Activated gamma-delta T cell treated with Interleukin-2 at 50 U/mL for 16 hours (primary cell): ENCODE data around the gene MAPKAP1.

Experiments
- DNase-seq: peaks from one replicate; pipeline ENCODE4 v3.0.0-alpha.2; 2020

The MAPKAP1 gene

DNA sequence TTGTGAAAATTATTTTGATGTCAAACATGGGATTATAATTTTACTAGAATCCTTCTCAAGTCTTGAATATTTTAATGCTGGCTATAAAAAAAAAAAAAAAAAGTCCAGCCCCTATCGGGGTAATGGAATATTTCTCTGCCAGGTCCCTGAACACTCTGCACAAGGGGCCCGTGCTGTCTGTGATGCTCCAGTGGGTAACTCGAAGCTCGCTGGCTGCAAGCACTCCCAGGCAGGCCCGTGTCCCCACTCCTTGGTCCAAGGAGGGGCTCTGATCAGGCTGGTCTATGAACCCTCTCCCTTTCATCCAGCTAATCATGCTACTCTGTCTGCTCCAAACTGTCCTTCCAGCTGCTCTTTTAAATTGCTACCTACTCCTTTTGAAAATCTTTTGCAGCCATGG is 264.6 kb downstream of the MAPKAP1 start:
- DNase-seq, result no peak

DNA sequence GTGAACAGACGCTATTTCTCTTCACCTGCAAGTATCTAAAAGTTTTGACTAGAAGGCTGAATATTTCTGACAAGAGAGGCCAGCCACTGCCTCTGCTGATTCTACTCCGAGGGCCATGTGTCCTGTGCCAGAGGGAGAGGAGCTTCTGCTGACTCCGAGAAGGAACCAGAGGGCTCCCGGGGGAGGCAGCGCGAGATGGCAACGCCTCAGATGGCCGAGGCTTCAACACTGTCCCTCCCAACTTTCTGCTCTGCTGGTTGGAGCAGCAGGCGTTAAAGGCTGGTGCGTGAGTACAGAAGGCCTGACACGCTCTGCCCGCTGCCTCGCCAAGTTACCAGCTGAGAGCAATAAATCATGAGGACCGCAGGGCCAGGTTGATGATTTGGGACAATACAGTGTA is 266.6 kb downstream of the MAPKAP1 start:
- no peak for DNase-seq

DNA sequence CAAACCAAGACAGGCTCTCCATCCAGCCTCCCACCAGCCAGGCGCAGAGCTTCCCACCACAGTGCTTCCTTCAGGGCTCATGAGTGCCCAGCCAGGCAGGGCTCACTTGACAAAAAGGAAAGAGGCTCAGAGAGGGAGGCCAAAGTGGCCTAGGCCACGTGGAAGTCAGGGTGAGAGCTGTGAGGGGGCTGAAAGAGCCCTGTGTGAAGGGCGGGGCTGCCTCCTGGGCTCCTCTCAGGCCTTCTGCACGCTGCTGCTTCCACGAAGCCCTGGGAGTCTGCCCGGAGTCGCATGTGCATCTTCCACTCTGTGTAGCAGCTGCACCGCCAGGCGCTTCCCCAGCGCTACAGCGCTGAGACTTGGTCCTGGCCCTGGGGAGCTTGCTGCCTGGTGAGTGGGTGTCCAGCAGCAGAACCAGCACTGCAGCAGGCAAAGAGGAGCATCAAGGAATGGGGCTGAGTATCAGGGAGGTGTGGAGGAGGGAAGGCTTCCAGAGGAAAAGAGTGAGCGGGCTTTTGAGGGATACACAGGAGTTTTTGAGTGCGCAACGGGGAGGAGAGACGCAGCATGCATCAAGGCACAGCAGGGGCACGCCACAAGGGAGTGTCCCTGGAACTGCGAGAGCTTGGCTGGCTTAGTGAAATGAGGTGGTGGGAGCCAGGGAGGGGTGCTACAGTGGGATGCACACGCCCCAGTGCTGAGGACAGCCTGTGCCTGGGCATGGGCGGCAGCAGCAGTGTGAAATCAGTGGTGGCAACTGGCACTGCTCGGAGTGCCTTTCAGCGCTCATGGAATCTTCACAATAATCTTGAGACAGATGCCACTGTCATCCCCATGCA is 267.4 kb downstream of the MAPKAP1 start:
- DNase-seq, result no peak

DNA sequence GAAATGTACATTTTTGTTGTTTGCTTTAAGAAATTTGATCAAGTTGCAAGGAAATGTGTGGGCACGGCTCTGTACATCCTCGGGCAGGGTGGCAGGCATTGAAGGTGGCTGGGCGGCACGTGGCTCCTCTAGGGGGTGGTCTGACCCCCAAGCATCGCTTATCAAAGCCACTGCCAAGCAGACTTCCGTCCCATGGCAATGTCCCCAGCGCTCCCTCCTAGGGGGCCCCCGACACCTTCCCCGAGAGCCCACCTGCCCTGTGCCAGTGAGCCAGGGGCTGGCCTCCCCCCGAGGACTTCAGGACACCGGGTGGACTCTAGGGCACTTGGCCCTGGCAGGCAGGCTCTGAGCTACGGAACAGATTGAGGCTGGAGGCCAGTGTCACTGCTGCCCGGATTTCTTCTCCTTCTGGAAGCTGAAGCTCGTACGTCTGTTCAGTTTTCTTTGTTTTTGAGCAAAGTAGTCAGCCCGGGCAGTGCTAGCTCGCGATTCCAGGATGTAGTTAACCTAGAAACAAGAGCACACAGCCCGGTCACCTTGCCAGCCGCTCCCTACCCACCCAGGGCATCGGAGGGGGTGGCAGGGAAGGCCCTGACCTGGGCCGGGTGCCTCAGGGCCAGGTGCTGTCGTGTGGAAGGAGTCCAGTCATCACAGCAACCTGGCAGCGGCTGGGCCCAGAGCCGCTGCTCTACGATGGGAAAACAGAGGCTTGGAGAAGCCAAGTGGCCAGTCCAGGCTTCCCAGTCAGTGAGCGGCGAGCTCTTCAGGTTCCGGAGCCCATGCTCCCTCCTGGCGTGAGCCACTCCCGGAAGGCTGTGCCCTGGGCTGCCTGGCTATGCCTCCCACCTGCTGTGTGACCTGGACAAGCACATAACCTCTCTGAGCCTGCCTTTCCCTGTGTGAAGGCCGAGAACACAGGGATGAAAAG is 268.2 kb downstream of the MAPKAP1 start:
- DNase-seq, result no peak

DNA sequence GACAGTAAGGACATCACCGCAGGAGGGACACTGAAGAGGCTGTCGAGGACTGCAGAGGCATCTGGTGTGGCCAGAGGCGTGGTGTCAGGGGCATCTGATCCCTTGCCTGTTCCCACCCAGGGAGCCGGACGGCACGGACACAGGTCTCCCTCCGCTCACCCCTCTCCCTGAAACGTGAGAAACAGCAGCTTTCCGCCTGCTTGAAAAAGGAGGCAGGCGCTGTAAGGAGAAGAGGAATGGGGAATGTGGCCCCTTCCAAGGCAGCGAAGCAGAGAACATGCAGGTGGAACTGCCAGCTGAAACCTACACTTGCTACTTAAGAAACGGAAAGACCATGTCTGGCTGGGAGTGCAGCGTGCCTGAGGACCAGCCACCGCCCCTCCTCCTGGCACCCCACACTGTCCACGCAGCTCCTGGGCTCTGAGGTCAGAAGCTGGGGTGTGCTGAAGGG is 269.2 kb downstream of the MAPKAP1 start:
- DNase-seq, result no peak

DNA sequence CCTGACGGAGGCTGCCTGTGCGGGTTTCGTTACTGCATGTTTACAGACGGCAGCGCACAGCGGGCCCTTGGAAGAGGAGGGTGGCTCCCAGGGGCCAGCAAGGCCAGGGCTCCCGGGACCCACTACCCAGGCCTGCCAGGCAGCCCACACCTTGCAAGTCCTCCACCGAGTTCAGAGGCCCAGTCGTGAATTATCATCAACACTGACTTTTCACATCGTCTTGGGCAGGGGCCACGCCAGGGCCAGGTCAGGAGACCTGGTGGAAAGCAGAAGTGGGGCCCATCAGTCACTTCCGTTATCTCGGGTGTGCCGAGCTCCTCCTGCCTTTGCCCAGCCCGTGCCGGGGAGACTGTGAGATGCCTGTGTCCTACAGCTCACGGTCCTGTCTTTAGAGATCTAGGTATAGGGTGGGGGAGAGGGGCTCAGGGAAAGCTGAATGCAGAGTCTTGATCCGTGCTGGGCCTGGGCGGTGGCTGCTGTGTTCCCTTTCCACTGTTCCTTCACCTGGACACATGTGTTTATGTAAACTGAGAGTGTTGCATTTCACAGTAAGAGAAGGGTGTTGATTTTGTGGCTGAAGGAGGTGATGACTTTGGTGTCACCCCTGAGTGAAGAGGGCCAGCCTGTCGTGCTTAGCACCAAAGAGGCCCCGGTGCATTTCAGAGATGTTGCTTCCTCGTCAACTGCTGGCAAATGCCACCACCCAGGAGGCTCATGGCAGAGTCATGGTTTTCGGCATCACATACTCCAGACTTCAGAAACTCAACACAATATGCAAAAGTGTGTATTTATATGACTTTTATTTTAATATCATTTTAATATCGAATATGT is 270.2 kb downstream of the MAPKAP1 start:
- no peak for DNase-seq

DNA sequence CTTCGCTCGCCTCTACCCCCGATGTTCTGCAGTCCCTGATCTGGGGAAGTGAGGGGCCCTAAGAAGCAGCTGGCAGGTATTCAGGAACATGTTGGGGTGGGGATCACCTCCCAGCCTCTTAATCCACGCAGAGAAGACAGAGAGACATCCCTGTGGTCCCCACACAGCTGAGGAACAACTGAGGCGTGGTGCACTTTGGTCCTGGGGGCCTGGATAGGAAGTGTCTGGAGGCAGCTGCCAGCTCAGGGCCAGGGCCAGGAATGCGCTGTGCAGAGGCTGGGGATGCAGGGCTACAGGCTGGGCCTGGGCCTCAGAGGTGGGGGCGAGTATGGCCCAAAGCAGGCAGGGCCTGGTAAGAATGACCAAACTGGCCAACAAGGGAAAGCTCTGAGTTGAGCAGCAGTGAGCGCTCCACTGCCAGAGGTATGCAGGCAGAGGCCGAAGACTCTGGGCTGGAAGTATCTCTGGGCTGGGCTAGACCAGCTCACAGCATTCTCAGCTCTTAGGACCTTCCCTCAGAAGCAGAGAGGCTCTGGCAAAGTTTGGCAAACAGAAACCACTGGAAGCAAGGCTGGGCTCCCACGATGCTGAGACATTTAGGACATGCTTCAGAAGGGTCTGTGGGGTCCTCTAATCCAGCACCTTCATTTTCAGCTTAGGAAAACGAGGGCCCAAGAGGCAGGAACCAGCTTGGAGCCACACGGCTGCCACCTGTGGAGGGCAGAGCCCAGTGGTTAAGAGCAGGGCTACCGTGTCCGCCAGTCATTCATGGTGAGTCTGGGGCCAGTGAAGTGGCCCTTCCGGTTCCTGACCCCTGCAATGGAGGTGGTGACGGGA is 271.0 kb downstream of the MAPKAP1 start:
- DNase-seq, result no peak

DNA sequence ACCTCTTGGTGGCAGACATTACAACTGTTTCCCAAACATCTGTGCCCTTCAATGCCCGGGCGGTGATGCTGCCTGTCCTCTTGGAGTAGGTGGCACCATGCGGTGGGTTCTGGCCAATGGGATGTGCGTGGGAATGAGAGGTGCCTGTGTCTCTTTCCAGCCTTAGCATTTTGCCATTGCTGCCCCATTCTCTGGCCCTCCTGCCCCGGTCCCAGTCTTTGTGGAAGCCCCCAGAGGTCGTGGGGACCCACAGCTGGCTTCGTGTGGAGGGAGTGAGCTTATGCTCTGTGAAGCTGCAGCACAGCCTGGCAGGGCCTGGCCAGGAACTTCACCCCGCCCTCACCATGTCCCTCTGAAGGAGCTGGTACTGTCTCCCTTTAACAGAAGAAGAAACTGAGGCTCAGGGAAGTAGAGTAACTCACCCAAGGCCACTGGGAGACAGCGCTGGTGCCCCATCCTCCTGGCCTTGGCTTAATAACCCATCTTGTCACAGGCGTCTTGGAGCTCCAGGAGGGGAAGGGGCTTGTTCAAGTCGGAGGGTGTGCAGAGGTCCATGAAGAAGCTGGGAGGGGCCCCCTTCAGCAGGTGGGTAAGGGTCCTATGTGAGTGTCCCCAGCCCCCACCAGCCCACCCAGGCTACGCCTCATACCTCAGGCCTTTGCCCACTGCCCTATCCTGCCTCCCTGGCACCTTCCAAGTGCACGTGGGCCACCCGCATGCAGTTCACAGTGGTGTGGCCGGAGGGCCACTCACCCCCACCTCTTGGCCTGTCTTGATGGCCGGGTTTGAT is 271.8 kb downstream of the MAPKAP1 start:
- no peak for DNase-seq

DNA sequence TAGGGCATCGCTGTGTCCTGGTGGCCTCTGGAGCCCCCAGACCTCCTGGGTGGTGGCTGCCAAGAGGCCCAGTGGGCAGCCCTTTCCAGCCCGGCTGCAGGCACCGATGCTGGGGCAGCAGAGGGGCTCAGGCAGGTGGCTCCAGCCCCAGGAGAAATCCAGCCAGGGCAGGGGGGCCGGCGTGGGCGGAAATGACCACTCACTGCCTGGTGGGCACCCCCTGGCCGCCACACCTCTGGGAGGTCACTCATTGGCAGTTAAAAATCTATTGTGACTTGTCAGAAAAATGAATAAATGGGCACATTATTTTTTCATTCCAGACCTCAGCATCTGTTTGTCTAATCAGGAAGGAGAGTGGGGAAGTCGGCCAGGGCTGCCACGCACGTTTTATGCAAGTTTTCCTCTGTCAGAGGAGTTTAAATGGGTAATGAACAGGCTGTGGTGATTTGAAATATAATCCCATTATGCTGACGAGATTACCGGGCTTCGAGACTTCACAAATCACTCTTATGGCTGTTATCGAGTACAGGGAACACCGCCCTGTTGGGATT is 273.5 kb downstream of the MAPKAP1 start:
- no peak for DNase-seq

DNA sequence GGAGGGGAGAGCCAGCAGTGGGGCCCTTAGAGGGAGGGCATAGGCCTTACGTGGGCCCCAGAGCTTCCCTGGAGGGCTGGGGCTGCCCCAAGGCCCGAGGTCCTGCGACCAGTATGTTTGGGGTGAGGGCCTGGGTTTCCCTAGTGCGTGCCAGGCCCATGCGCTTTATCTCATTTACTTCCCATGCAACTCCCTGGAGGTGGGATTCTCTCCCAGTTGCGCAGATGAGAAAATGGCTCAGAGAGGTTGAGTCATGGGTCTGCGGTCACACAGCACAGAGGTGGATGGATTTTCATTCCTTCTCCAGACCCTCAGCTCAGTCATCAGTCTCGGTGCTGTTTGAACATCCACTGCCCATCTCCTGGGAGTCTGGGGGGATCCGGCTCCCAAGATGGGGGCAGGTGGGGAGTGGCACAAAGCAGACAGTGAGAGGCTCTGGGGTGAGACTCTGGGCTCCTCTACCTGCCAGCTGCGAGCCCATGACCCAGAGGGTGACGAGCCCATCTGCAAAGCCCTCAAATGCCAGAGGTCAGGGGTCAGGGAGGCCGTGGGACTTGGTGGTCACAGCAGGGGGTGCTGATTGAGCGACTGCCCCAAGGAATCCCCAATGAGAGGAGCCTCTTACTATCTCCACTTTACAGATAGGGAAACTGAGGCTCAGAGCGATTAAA is 274.2 kb downstream of the MAPKAP1 start:
- DNase-seq, result no peak

DNA sequence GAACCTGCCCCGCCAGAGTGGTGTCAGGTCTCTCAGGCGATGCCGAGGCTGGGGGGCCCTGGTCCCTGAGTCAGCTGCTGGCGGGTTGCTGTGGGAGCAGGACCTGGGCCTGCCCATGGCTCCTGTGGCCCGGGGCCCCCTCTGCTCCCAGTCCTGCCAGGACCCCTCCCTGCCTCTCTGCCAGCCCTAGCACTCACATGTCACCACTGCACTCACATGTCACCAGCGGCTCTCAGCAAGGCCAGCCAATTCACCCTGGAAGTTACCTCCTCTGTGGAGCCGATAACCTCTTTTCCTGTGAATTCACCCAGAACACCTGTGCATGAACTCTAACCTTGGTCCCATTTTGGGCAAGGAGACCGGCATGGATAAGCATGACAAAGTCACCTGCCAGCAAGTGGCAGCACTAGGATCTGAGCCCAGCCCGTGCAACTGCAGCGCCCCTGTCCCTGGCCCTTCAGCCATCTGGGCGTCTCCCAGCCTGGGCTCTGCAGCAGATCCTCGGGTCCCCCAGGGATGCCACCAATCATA is 275.2 kb downstream of the MAPKAP1 start:
- no peak for DNase-seq

DNA sequence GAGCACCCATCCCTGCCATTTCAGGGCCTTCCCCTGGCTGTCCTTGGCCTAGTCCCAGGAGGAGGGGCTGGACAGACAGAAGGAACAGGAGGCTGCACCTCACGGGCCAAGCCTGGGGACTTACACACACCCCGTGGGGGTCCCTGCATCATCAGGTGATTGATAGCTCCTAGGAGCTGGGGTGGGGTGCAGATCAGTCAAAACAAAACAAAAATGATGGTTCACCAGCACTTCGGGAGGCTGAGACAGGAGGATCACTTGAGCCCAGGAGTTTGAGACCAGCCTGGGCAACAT is 276.0 kb downstream of the MAPKAP1 start:
- DNase-seq, result no peak

DNA sequence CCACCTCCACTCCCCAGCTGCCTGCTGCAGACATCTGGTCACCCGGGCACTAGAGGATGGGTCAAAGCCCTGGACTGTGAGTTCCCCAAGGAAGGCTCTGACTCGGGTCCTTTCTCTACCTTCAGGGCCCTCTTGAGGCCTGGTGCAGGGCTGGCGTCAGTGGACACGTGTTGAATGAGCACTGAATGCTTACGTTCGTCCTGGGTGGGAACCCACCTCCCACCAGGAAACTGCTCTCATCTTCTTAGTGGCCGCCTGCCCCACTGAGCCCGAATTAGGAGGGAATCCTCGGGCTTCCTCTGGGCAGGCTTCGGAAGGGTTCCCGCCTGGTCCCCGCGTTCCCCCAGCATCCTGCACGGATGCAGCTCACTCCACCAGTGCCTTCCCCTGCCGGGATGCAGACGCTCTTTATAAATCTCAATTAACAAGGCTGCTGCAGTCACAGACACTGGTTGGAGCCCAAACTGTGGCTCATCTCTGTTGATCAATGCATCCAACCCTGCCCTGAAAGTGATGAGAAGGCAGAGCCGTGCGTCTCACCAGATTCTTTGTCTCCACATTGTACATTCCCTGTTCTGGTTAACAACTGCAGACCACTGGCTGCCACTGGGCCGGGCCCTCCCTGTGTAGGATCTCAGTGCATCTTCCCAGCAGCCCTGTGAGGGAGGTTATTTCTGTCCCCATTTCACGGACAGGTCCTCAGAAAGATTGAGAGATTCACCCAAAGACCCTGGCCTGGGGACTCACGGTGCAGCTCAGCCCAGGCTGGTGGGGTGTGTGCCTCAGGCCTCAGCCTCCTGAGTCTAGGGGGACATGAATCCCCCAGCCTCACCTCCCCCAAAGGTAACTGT is 276.6 kb downstream of the MAPKAP1 start:
- no peak for DNase-seq

DNA sequence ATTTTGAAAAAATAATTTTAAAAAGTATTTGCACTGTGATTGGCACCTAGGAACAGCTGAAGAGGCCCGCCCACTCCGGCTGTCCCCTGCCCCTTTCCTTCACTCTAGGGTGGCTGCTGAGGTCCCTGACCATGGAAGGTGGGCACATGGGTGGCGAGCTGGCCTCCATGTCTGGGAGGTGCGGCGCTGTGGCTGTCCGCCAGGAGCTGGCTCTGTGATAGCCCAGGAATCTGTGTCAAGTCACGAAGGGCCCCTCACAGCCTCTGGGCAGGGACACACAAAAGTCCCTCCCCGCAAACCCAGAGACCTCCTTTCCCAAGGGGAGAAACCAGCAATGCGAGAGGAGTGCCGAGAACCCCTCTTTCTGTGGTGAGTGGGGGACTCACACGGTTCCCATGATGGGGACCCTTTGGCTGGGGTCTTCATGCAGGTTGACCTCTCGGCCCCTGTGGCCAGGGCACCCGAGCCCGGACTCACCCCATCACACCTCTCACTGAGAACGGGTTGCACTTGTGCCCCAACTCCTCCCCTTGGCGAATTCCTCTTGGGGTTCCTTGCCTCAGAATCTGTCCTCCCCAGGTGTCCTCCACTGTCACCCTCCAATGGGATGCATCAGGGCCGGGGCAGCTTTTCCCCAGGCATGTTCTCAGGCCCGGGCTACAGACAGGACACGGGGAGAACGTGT is 277.4 kb downstream of the MAPKAP1 start:
- DNase-seq, result no peak

DNA sequence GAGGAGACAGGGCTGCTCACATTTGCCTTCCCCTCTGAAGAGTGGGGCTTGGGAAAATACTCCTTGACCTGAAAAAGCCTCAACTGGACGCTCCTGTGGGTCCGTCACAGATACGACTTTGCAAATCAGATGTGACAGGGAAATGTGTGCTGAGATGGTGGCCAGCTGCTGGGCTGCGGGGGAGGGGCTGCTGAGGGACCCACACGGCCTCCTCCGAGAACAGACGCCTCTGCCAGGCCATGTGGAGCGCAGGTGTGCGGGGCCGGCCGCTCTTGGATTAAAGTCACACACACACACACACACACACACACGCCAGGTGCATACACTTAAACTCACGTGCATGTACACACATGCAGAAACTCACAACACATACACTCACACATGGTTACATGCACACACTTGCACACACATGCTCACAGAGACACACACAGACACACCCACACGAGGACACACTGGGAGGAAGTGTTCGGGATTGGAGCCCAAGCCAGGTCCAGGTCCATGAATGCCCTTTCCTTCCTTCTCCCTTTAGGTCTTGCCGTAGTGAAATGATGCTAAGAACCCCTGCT is 278.0 kb downstream of the MAPKAP1 start:
- DNase-seq, result no peak

DNA sequence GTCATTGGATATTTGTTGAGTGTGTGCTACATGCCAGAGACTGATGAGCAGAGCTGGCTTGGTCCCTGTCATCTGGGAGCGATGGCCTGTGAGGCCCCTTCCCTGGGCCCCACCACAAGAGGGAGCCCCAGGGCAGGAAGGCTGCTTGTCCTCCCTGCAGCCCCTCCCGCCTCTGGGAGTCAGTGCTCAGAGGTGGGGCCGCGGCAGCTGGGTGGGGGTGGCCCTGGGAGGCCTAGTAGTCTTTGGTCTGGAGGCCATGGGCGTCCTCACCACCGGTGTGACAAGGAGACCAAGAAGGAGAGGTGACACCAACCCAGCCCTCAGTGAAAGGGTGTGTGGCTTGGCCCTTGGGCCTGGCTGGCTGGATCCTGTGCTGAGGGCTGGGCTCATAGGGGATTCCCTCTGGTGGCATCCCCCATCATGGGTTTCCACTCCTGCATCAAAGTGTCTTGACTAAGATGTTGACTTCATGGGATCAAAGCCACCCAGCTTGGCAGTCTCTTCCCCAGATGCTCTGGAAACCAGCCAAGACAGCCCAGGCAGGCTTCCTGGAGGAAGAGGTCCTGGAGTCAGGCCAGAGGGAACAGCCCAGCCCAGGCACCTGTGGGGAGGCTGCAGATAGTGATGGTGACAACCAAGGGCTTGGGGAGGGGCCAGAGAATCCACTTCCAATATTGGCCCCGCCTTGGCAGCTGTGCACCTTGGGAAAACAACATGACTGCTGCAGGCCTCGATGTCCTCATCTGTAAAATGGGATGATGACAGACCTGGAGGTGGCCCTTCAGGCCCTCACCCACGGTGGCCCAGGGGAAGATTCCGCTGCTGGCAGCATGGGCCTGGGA is 278.7 kb downstream of the MAPKAP1 start:
- DNase-seq, result no peak

DNA sequence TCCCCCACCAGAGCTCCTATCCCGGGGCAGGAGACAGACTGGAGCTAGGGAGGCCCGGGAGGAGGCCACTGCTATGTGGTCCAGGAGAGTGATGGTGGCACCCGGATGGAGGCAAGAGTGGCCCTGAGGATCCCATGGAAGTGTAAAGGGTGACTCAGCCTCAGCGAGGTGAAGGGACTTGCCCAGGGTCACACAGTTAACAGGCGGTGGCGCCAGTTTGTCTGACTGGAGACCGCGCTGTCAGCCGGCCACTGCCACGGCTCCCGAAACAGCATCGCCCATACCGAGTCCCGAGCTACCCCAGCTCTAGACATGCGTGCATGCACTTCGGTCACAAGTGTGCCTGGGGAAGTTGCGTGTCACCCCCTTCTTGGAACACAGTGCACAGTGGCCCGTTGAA is 279.5 kb downstream of the MAPKAP1 start:
- no peak for DNase-seq
